Ovary (tissue), 9 donors: ENCODE measurements around the gene TLL2. TPM values are rescaled to one million over a fixed set of nuclear protein-coding genes. Genes with fewer than 3 reads are reported as not detected.

ENCODE experiments used
- DNase-seq, 5 donors: peaks; one replicate each; pipeline ENCODE4 v3.0.0-alpha.2; 2019 to 2020
- H3K27ac ChIP-seq, 2 donors: fragments of 200-600 bp; one replicate each; pipeline versions ENCODE4 v1.5.1 to v1.8.0; 2019 to 2022
- H3K27me3 ChIP-seq: fragments of 200-600 bp; one replicate; pipeline ENCODE4 v1.8.0; 2022
- H3K36me3 ChIP-seq: fragments of 200-600 bp; sonication (generic); one replicate; pipeline ENCODE4 v1.5.1; 2019
- H3K4me1 ChIP-seq: one replicate; pipeline ENCODE4 v1.8.1; 2013; ENCODE audit warnings: mild to moderate bottlenecking, moderate library complexity; ENCODE audit not compliant: insufficient read depth
- H3K4me3 ChIP-seq: fragments of 200-600 bp; sonication (generic); one replicate; pipeline ENCODE4 v1.5.1; 2017
- H3K9me3 ChIP-seq, 2 donors: fragments of 200-600 bp in 1 of 2; sonication (generic) in 1 of 2; one replicate each; pipeline versions ENCODE4 v1.5.1 to v1.8.1; 2013 to 2019; ENCODE audit warnings: mild to moderate bottlenecking in 1 of 2, moderate library complexity in 1 of 2
- CTCF ChIP-seq, 3 donors: fragments of 450-650 bp in 2 of 3; fragments of 200-600 bp in 1 of 3; IDR thresholded peaks; one replicate each; pipeline versions ENCODE4 v1.5.1 to v1.8.0; 2016 to 2022; ENCODE audit warnings: antibody characterized with exemption in 3 of 3, mild to moderate bottlenecking in 1 of 3
- EP300 ChIP-seq: sonication (generic); formaldehyde crosslinking; IDR thresholded peaks from one replicate; pipeline ENCODE4 v1.6.1; 2017; ENCODE audit warnings: antibody characterized with exemption
- POLR2A ChIP-seq: fragments of 450-650 bp; IDR thresholded peaks from one replicate; pipeline ENCODE4 v1.6.1; 2017; ENCODE audit warnings: antibody characterized with exemption, mild to moderate bottlenecking, moderate library complexity
- WGBS, 3 donors: extraction: QIAGEN DNeasy Blood & Tissue Kit in 1 of 3; methylation state at CpG; one replicate each; pipeline versions ENCODE4 v1.1.5 to v1.1.7; 2013 to 2017; 5-methylcytosine and 5-hydroxymethylcytosine counted together
- intact Hi-C, 4 donors: fragments of 100-400 bp; cut with DNase I; formaldehyde crosslinking; loops; one replicate each; pipeline versions ENCODE4 v1.11.0 to v1.15.1; 2022 to 2023
- polyA plus RNA-seq, 2 donors: library from polyadenylated mRNA; stranded (reverse); fragments of 200-250 nt in 1 of 2; fragments of 350-450 nt in 1 of 2; fragmentation: Illumina TruSeq in 1 of 2; extraction: RNeasy Lipid Tissue Mini Kit (QIAGEN cat#74804) in 1 of 2; gene quantifications; one replicate each; pipeline ENCODE4 v1.2.3, GENCODE V29; 2013 to 2014
- total RNA-seq, 7 donors: library from RNA; depleted of rRNA in 2 of 7; stranded (reverse); fragments of >200 nt in 2 of 7; fragmentation: NEBNext Ultra II Directional in 3 of 7; extraction: Animal tissue kit (Norgen Biotek cat#: 25700) in 3 of 7; gene quantifications; one replicate each; pipeline versions ENCODE4 v1.1.0 to v1.2.4, GENCODE V29; 2016 to 2023
- donor health status: DM: no; HTN: no; CAD: no; lungs with moderate emphysema.
- donor health status: DM: no; HTN: no; CAD: no.
- donor health status: Bipolar disorder and iron deficiency.
- donor health status: DM: yes; HTN: yes; CAD: no.
- donor health status: DM: no; HTN: no; CAD: no.
- donor health status: DM: yes; HTN: yes; CAD: no.

The TLL2 gene
- total and polyA plus RNA-seq, 9 donors, result 0.07 to 0.68 (median 0.29) TPM; not detected in 1

- no peak for TF ChIP-seq CTCF (IDR thresholded peaks at IDR 0.05)
- 77 to 87% (median 78%) methylated on average over 5 of the region's 5 CpGs for WGBS, 3 donors
- no peaks in the 10 kb centered on the region for H3K36me3 ChIP-seq
- no peak for DNase-seq
- H3K27me3 ChIP-seq, result no peaks in the 10 kb centered on the region
- H3K27ac ChIP-seq, result no peak overlapping the region
- H3K4me1 ChIP-seq, result peaks cover 2% of the 10 kb centered on the region
- intact Hi-C loops, result no loop called here
- no peaks in the 10 kb centered on the region for H3K9me3 ChIP-seq
- H3K4me3 ChIP-seq, result no peak overlapping the region
Measured at GRCh38 chr10:96374004-96374403, 139.7 kb downstream of the TLL2 start.

GRCh38 chr10:96371356-96371755 is 142.4 kb downstream of the TLL2 start:
- H3K27me3 ChIP-seq, result no peaks in the 10 kb centered on the region
- DNase-seq, result no peak
- H3K27ac ChIP-seq, result no peak overlapping the region
- TF ChIP-seq POLR2A (no peak), EP300 (no peak), CTCF (IDR thresholded peaks at IDR 0.05) (no peak)
- H3K4me1 ChIP-seq, result peaks cover 2% of the 10 kb centered on the region
- no peaks in the 10 kb centered on the region for H3K9me3 ChIP-seq
- H3K4me3 ChIP-seq, result no peak overlapping the region
- WGBS, 3 donors, result 87 to 90% (median 87%) methylated on average over 11 of the region's 11 CpGs
- intact Hi-C loops, result no loop called here
- no peaks in the 10 kb centered on the region for H3K36me3 ChIP-seq

- H3K9me3 ChIP-seq, result no peaks in the 10 kb centered on the region
- 31 to 40% (median 36%) methylated on average over 16 of the region's 16 CpGs for WGBS, 3 donors
- no peak overlapping the region for H3K4me3 ChIP-seq
- peak in 1 of 5 donors; percentile 37 for DNase-seq
- H3K36me3 ChIP-seq, result no peaks in the 10 kb centered on the region
- TF ChIP-seq POLR2A, result no peak
- no peak for TF ChIP-seq EP300
- TF ChIP-seq CTCF (IDR thresholded peaks at IDR 0.05), result peak in 2 of 3 donors; percentile 13 to 25
- intact Hi-C loops, result no loop called here
- no peaks in the 10 kb centered on the region for H3K27me3 ChIP-seq
- H3K4me1 ChIP-seq, result peaks cover 2% of the 10 kb centered on the region
- no peak overlapping the region for H3K27ac ChIP-seq
Measured at GRCh38 chr10:96370584-96371157, 143.1 kb downstream of the TLL2 start.

- Histone ChIP-seq H3K27ac (no peak overlapping the region), H3K27me3 (no peaks in the 10 kb centered on the region), H3K36me3 (no peaks in the 10 kb centered on the region), H3K4me1 (peaks cover 2% of the 10 kb centered on the region), H3K4me3 (no peak overlapping the region), H3K9me3 (no peaks in the 10 kb centered on the region)
- DNase-seq, result no peak
- 85 to 87% (median 87%) methylated on average over 38 of the region's 38 CpGs for WGBS, 3 donors
- intact Hi-C loops, result no loop called here
- no peak for TF ChIP-seq EP300
- no peak for TF ChIP-seq CTCF (IDR thresholded peaks at IDR 0.05)
- TF ChIP-seq POLR2A, result no peak
Measured at GRCh38 chr10:96369890-96370583, 143.7 kb downstream of the TLL2 start.
